Fibroblast of the aortic adventitia (primary cell): Measurements from ENCODE around the gene TGFB2. TPM values are rescaled to one million over a fixed set of nuclear protein-coding genes. Genes with fewer than 3 reads are reported as not detected.

Experiments
- DNase-seq: peaks from one replicate; pipeline ENCODE4 v3.0.0-alpha.2; 2010; ENCODE audit warnings: low read depth
- H3K4me3 ChIP-seq: 2 replicates; pipeline ENCODE4 v1.5.1; 2011; ENCODE audit warnings: low read depth, mild to moderate bottlenecking, control low read depth, low read length, moderate library complexity
- CTCF ChIP-seq: IDR thresholded peaks from 2 replicates; pipeline ENCODE4 v1.5.1; 2011; ENCODE audit warnings: mild to moderate bottlenecking, low read length, control low read depth, inconsistent platforms; ENCODE audit not compliant: insufficient read depth
- total RNA-seq: library from RNA; depleted of rRNA; stranded (reverse); fragments of >200 nt; gene quantifications from 2 replicates; pipeline ENCODE4 v1.2.3, GENCODE V29; 2012; ENCODE audit warnings: low replicate concordance

TGFB2 gene
- total RNA-seq, 1 donor: 13.5 TPM

- DNase-seq: peak; percentile 84
- peak overlapping the region; percentile 23 for H3K4me3 ChIP-seq
- TF ChIP-seq CTCF: no peak
Measured at GRCh38 chr1:218357211-218357892, 12.2 kb downstream of the TGFB2 start.

GRCh38 chr1:218357893-218358232 lies 12.7 kb downstream of the TGFB2 start:
- peak; percentile 47 for DNase-seq
- TF ChIP-seq CTCF: no peak
- no peak overlapping the region for H3K4me3 ChIP-seq

- peak; percentile 73 for DNase-seq
- peak; percentile 70 for TF ChIP-seq CTCF
- H3K4me3 ChIP-seq: no peak overlapping the region
Measured at GRCh38 chr1:218361298-218362065, 16.3 kb downstream of the TGFB2 start.

GRCh38 chr1:218362418-218363076 lies 17.4 kb downstream of the TGFB2 start:
- no peak for TF ChIP-seq CTCF
- no peak overlapping the region for H3K4me3 ChIP-seq

GRCh38 chr1:218363141-218363540 lies 18.0 kb downstream of the TGFB2 start:
- H3K4me3 ChIP-seq: no peak overlapping the region
- no peak for DNase-seq

More at GRCh38 chr1:218362418-218363076, 17.4 kb downstream of the TGFB2 start:
- no peak for DNase-seq

More at GRCh38 chr1:218363141-218363540, 18.0 kb downstream of the TGFB2 start:
- TF ChIP-seq CTCF: no peak
